Testis (tissue), 2 donors: ENCODE results near the gene GNGT1.

Source experiments
- CTCF ChIP-seq, 3 experiments: fragments of 450-650 bp in 2 of 3; fragments of 200-600 bp in 1 of 3; sonication (generic) in 1 of 3; IDR thresholded peaks; one replicate each; pipeline ENCODE4 v1.5.1; 2016 to 2019; ENCODE audit warnings: antibody characterized with exemption in 3 of 3, mild to moderate bottlenecking in 2 of 3, moderate library complexity in 1 of 3
- POLR2A ChIP-seq: fragments of 450-650 bp; IDR thresholded peaks from one replicate; pipeline ENCODE4 v1.6.1; 2017; ENCODE audit warnings: antibody characterized with exemption, mild to moderate bottlenecking, moderate library complexity

GRCh38 chr7:93860261-93860660 lies 46.1 kb upstream of the GNGT1 start:
- no peak for TF ChIP-seq CTCF (IDR thresholded peaks at IDR 0.05)
- no peak for TF ChIP-seq POLR2A
